Heart right ventricle (tissue), 16 donors: ENCODE data around the gene ENPP7. TPM values are rescaled to one million over a fixed set of nuclear protein-coding genes. Genes with fewer than 3 reads are reported as not detected.

Source experiments
- ATAC-seq, 8 donors: fragments of 200-7000 bp; cut with Tn5 transposase; one replicate each; pipeline ENCODE4 v1.9.1; 2020; ENCODE audit warnings: mild to moderate bottlenecking in 8 of 8, moderate library complexity in 8 of 8, moderate number of reproducible peaks in 1 of 8
- DNase-seq, 2 donors: peaks; one replicate each; pipeline ENCODE4 v3.0.0-alpha.2; 2020
- H3K27ac ChIP-seq, 10 donors: fragments of 200-600 bp; sonication (generic) in 2 of 10; one replicate each; pipeline versions ENCODE4 v1.5.0 to v1.8.0; 2020 to 2022; ENCODE audit warnings: mild to moderate bottlenecking in 3 of 10
- H3K27me3 ChIP-seq, 7 donors: fragments of 200-600 bp; one replicate each; pipeline ENCODE4 v1.8.0; 2021 to 2022; ENCODE audit warnings: mild to moderate bottlenecking in 2 of 7
- H3K36me3 ChIP-seq, 9 donors: fragments of 200-600 bp; sonication (generic) in 1 of 9; one replicate each; pipeline versions ENCODE4 v1.5.0 to v1.8.0; 2020 to 2022; ENCODE audit warnings: mild to moderate bottlenecking in 2 of 9
- H3K4me1 ChIP-seq, 9 donors: fragments of 200-600 bp; sonication (generic) in 1 of 9; one replicate each; pipeline versions ENCODE4 v1.5.0 to v1.8.0; 2020 to 2022; ENCODE audit warnings: mild to moderate bottlenecking in 4 of 9
- H3K4me3 ChIP-seq, 10 donors: fragments of 200-600 bp; sonication (generic) in 2 of 10; one replicate each; pipeline versions ENCODE4 v1.5.0 to v1.8.0; 2020 to 2022; ENCODE audit warnings: mild to moderate bottlenecking in 7 of 10, moderate library complexity in 2 of 10
- H3K9me3 ChIP-seq, 11 donors: fragments of 200-600 bp in 10 of 11; sonication (generic) in 2 of 11; one replicate each; pipeline versions ENCODE4 v1.5.0 to v1.8.0; 2013 to 2022; ENCODE audit warnings: mild to moderate bottlenecking in 2 of 11, control low read depth in 1 of 11, moderate library complexity in 1 of 11
- WGBS, 2 donors: extraction: QIAGEN DNeasy Blood & Tissue Kit; methylation state at CpG; one replicate each; pipeline ENCODE4 v1.1.7; 2013; ENCODE audit warnings: inconsistent platforms in 1 of 2; 5-methylcytosine and 5-hydroxymethylcytosine counted together
- intact Hi-C, 10 donors: fragments of 100-400 bp; cut with DNase I; formaldehyde crosslinking; loops; one replicate each; pipeline versions ENCODE4 v1.11.1 to v1.14.2; 2022
- polyA plus RNA-seq, 2 donors: library from polyadenylated mRNA; stranded (reverse); fragments of 200-250 nt; gene quantifications; one replicate each; pipeline ENCODE4 v1.2.3, GENCODE V29; 2013
- total RNA-seq, 10 donors: library from RNA; stranded (reverse); fragmentation: NEBNext Ultra II Directional in 3 of 10; extraction: Animal tissue kit (Norgen Biotek cat#: 25700) in 3 of 10; gene quantifications; one replicate each; pipeline versions ENCODE4 v1.2.1 to v1.2.4, GENCODE V29; 2021 to 2023
- TF ChIP-seq, protein P1 (sequence below), 9 donors: fragments of 200-600 bp; sonication (generic) in 2 of 9; IDR thresholded peaks; one replicate each; pipeline versions ENCODE4 v1.5.0 to v1.8.0; 2021 to 2022; ENCODE audit warnings: antibody characterized with exemption in 9 of 9, mild to moderate bottlenecking in 5 of 9, moderate library complexity in 1 of 9
- donor health status: Arrhythmogenic right ventricular cardiomyopathy.
- donor health status: ischemic (EF 13 %, LVEDD 7.1; RV severe dilation, severe dysfunction).
- donor health status: healthy with polysubstance abuse.
- donor health status: DM: no; HTN: yes; CAD: no.
- donor health status: DM: no; HTN: no; CAD: no.
- donor health status: ischemic (EF 25% LVEDD 6.9; RV normal size, moderate dysfunction).
- donor health status: ischemic (EF 25% LVEDD 5.7; RV mildly dilated, moderate dysfunction).
- donor health status: healthy.
- donor health status: DM: yes; HTN: yes; CAD: no.
- donor health status: Ischemic cardiomyopathy.
- donor health status: ischemic (EF 35%, LVEDD 5.7; RV mildly dilated, moderate dysfunction).
- donor health status: nonischemic (EF 11% LVEDD 7.7; RV severe dilation, severe dysfunction).
- donor health status: DM: yes; HTN: yes; CAD: no.
- donor health status: PGD.
- donor health status: ischemic (EF 29% LVEDD 5.4; RV normal size, mild dysfunction).
- donor health status: nonischemic (EF 23%, LVEDD 6.1; RV moderate dilation, normal function).

The ENPP7 gene
- total and polyA plus RNA-seq, 12 donors, result not detected

DNA sequence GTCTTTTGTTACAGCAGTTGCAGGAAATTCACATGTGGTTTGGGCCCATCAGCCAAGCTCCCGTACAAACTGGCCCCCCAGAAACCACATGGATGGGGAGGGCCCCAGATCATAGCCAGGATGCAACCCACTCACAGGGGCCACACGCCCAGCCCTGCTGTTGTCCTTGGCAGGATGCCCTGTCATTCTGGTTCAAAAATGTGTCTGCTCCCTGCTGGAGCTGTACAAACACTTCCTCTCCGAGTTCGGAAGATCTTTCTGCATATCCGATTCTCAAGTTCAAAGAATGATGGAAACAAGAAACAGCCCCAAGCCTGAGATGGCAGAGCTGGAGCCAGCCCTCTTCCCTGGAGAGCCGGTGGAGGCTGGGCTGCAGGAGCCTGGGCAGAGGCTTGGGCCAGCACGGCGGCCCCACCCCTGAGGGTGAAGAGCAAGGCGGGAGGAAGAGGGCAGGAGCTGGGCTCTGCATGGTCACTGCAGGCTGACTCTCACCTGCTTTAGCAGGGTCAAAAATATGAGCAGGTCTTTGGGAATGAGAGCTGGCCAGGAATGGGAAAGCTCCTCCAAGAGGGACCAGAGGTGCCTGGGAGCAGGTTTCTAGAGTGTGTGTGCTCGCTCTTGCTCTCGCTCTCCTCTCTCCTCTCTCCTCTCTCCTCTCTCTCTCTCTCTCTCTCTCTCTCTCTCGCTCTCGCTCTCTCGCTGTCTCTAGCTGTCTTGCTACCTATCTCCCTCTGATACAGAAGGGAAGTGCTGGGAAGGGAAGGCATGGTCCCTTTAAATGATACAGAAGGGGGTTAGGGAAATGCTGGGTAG, 34.7 kb upstream of the ENPP7 start:
- H3K27ac ChIP-seq, result no peak overlapping the region
- DNase-seq (peak in 1 of 2 donors; percentile 45), ATAC-seq (peak; percentile 12 to 75 (median 46))
- no peaks in the 10 kb centered on the region for H3K36me3 ChIP-seq
- peaks cover 7 to 30% (median 24%) of the 10 kb centered on the region in 9 donors for H3K4me1 ChIP-seq
- TF ChIP-seq, protein P1, sequence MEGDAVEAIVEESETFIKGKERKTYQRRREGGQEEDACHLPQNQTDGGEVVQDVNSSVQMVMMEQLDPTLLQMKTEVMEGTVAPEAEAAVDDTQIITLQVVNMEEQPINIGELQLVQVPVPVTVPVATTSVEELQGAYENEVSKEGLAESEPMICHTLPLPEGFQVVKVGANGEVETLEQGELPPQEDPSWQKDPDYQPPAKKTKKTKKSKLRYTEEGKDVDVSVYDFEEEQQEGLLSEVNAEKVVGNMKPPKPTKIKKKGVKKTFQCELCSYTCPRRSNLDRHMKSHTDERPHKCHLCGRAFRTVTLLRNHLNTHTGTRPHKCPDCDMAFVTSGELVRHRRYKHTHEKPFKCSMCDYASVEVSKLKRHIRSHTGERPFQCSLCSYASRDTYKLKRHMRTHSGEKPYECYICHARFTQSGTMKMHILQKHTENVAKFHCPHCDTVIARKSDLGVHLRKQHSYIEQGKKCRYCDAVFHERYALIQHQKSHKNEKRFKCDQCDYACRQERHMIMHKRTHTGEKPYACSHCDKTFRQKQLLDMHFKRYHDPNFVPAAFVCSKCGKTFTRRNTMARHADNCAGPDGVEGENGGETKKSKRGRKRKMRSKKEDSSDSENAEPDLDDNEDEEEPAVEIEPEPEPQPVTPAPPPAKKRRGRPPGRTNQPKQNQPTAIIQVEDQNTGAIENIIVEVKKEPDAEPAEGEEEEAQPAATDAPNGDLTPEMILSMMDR (IDR thresholded peaks at IDR 0.05), result no peak
- H3K4me3 ChIP-seq, result no peak overlapping the region
- no peaks in the 10 kb centered on the region for H3K9me3 ChIP-seq
- intact Hi-C loops, result no loop called here
- peaks cover 0 to 44% (median 21%) of the 10 kb centered on the region in 7 donors for H3K27me3 ChIP-seq
- 18 to 20% methylated on average over 12 to 13 of the region's 14 CpGs for WGBS, 2 donors

DNA sequence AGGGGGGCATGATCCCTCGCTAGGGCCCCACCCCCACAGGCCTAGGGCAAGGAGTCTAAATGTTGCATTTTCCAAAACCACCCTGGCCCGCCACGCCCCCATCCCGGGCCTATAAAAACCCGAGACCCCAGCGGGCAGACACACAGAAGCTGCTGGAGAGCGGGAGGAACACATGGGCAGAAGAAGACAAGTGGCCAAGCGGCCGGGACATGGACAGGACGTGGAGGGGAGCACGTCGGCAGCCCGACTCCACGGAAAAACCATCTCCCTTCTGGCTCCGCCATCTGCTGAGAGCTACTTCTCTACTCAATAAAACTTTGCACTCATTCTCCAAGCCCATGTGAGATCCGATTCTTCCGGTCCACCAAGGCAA, 34.1 kb upstream of the ENPP7 start:
- Histone ChIP-seq H3K27me3 (peaks cover 0 to 45% (median 21%) of the 10 kb centered on the region in 7 donors), H3K9me3 (no peaks in the 10 kb centered on the region), H3K4me3 (no peak overlapping the region), H3K36me3 (no peaks in the 10 kb centered on the region), H3K4me1 (peaks cover 5 to 26% (median 20%) of the 10 kb centered on the region in 9 donors), H3K27ac (no peak overlapping the region)
- TF ChIP-seq, protein P1 (IDR thresholded peaks at IDR 0.05), result no peak
- intact Hi-C loops, result no loop called here
- DNase-seq (no peak), ATAC-seq (no peak)
- WGBS, 2 donors, result 60 to 63% methylated on average over 17 of the region's 17 CpGs

DNA sequence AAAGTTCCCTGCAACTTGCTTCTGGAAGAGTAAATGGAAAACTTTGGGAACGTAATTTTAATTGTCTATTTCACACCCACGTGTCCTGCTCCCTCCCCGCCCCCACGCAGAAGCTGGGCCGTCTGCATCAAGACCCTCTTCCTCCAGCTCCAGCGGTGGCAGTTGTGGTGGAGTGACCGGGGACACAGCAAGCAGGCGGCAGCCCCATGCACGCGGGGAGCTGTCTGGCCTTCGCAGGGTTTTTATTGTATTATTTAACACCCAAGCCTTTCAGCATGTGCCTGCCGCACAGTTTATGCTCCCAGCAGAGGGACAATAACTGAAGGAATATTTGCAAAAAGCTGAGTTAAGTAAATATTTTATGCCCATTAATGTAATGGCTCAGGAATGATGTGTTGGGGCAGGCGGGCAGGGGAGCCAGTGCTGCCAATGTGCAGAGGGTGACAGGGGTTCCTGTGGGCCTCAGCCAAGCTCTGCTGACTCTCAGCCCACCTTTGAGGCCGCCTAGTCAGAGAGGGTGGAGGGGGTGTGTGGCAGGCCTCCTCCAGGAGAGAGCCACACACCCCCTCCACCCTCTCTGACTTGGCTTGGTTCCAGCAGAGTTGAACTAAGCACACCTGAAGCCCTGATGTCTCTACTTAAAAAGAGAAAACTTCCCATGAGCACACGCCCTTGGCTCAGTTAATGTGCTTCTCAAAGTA, 32.4 kb upstream of the ENPP7 start:
- WGBS, 2 donors, result 56 to 67% methylated on average over 15 of the region's 15 CpGs
- intact Hi-C loops, result no loop called here

More for the DNA sequence above, 32.4 kb upstream of the ENPP7 start:
- DNase-seq (no peak), ATAC-seq (no peak)
- H3K27ac ChIP-seq, result no peak overlapping the region
- H3K4me1 ChIP-seq, result peaks cover 3 to 16% (median 12%) of the 10 kb centered on the region in 9 donors
- H3K27me3 ChIP-seq, result peaks cover 0 to 58% (median 34%) of the 10 kb centered on the region in 7 donors
- no peaks in the 10 kb centered on the region for H3K9me3 ChIP-seq
- H3K4me3 ChIP-seq, result no peak overlapping the region
- H3K36me3 ChIP-seq, result no peaks in the 10 kb centered on the region
- TF ChIP-seq, protein P1 (IDR thresholded peaks at IDR 0.05), result no peak
